Lower leg skin (tissue), 4 donors: ENCODE data around the gene CPNE6. TPM values are rescaled to one million over a fixed set of nuclear protein-coding genes. Genes with fewer than 3 reads are reported as not detected.

Source experiments
- DNase-seq, 2 donors: peaks; one replicate each; pipeline ENCODE4 v3.0.0-alpha.2; 2019; ENCODE audit warnings: low spot score in 2 of 2
- H3K4me3 ChIP-seq: fragments of 200-600 bp; sonication (generic); 2 replicates; pipeline ENCODE4 v1.5.1; 2017; ENCODE audit warnings: mild to moderate bottlenecking, low read depth; ENCODE audit not compliant: poor library complexity, severe bottlenecking
- CTCF ChIP-seq, 3 donors: fragments of 450-650 bp; IDR thresholded peaks; one replicate each; pipeline ENCODE4 v1.5.1; 2016; ENCODE audit warnings: antibody characterized with exemption in 3 of 3, mild to moderate bottlenecking in 3 of 3, moderate library complexity in 2 of 3
- POLR2A ChIP-seq, 2 donors: fragments of 450-650 bp; IDR thresholded peaks; one replicate each; pipeline ENCODE4 v1.6.1; 2016 to 2017; ENCODE audit warnings: antibody characterized with exemption in 2 of 2, mild to moderate bottlenecking in 1 of 2, moderate library complexity in 1 of 2
- WGBS, 2 donors: methylation state at CpG; one replicate each; pipeline ENCODE4 v1.1.5; 2018; 5-methylcytosine and 5-hydroxymethylcytosine counted together
- intact Hi-C: fragments of 100-400 bp; cut with DNase I; formaldehyde crosslinking; loops from one replicate; pipeline ENCODE4 v1.15.0; 2023; ENCODE audit warnings: low total_unique reads
- total RNA-seq, 4 donors: library from RNA; depleted of rRNA; stranded (reverse); fragments of >200 nt; gene quantifications; one replicate each; pipeline ENCODE4 v1.1.0, GENCODE V29; 2016

The CPNE6 gene
- total RNA-seq, 4 donors from 2014 or later, result 0.39 TPM; not detected in 3

- WGBS, 2 donors, result 84 to 85% methylated on average over 10 of the region's 10 CpGs
- intact Hi-C loops, result loop anchor here (5.0 kb wide), 1 partner anchor 51 kb away; no protein-coding TSS in a partner anchor
- no peak for DNase-seq
- no peak overlapping the region for H3K4me3 ChIP-seq
- no peak for TF ChIP-seq POLR2A (IDR thresholded peaks at IDR 0.05)
- no peak for TF ChIP-seq CTCF (IDR thresholded peaks at IDR 0.05)
Measured at GRCh38 chr14:24055971-24056799, 15.2 kb upstream of the CPNE6 start.

- 46 to 52% methylated on average over 8 of the region's 8 CpGs for WGBS, 2 donors
- no peak overlapping the region for H3K4me3 ChIP-seq
- DNase-seq, result no peak
- intact Hi-C loops, result loop anchor here (5.0 kb wide), 1 partner anchor 51 kb away; no protein-coding TSS in a partner anchor
- TF ChIP-seq CTCF (IDR thresholded peaks at IDR 0.05) (no peak), POLR2A (IDR thresholded peaks at IDR 0.05) (no peak)
Measured at GRCh38 chr14:24056800-24057184, 14.6 kb upstream of the CPNE6 start.

- TF ChIP-seq POLR2A (IDR thresholded peaks at IDR 0.05) (no peak), CTCF (IDR thresholded peaks at IDR 0.05) (no peak)
- H3K4me3 ChIP-seq, result no peak overlapping the region
- 85 to 94% methylated on average over 2 of the region's 2 CpGs for WGBS, 2 donors
- DNase-seq, result no peak
- intact Hi-C loops, result loop anchor here (5.0 kb wide), 1 partner anchor 50 kb away; no protein-coding TSS in a partner anchor
Measured at GRCh38 chr14:24057271-24057670, 14.1 kb upstream of the CPNE6 start.

- H3K4me3 ChIP-seq, result no peak overlapping the region
- DNase-seq, result no peak
- intact Hi-C loops, result loop anchor here (5.0 kb wide), 1 partner anchor 49 kb away; no protein-coding TSS in a partner anchor
- 58 to 63% methylated on average over 13 to 14 of the region's 14 CpGs for WGBS, 2 donors
- TF ChIP-seq CTCF (IDR thresholded peaks at IDR 0.05) (no peak), POLR2A (IDR thresholded peaks at IDR 0.05) (no peak)
Measured at GRCh38 chr14:24057867-24058259, 13.5 kb upstream of the CPNE6 start.

GRCh38 chr14:24058260-24058950 is 13.0 kb upstream of the CPNE6 start:
- TF ChIP-seq CTCF (IDR thresholded peaks at IDR 0.05) (peak in 1 of 3 donors; percentile 74), POLR2A (IDR thresholded peaks at IDR 0.05) (no peak)
- peak in 1 of 2 donors; percentile 90 for DNase-seq
- intact Hi-C loops, result loop anchor here (5.0 kb wide), 1 partner anchor 49 kb away; no protein-coding TSS in a partner anchor
- no peak overlapping the region for H3K4me3 ChIP-seq
- 33 to 47% methylated on average over 5 to 7 of the region's 7 CpGs for WGBS, 2 donors
